GM23248 (cell line): ENCODE measurements around the gene PDE8A.

Experiments used
- EZH2 ChIP-seq: fragments of 200-600 bp; sonication (generic); IDR thresholded peaks from 2 replicates; pipeline ENCODE4 v1.6.1; 2018; ENCODE audit warnings: antibody characterized with exemption, mild to moderate bottlenecking; ENCODE audit not compliant: insufficient read depth, poor library complexity, severe bottlenecking
- EZH2phosphoT487 ChIP-seq: fragments of 200-600 bp; sonication (generic); IDR thresholded peaks from 2 replicates; pipeline ENCODE4 v1.6.1; 2018; ENCODE audit warnings: antibody characterized with exemption, moderate library complexity, mild to moderate bottlenecking, low read depth; ENCODE audit not compliant: insufficient read depth

GRCh38 chr15:85151861-85152260, 170.2 kb downstream of the PDE8A start:
- TF ChIP-seq EZH2 (no peak), EZH2phosphoT487 (no peak)
